Left colon (tissue), 2 donors: ENCODE data around the gene SPOCK1. TPM values are rescaled to one million over a fixed set of nuclear protein-coding genes. Genes with fewer than 3 reads are reported as not detected.

Experiments
- ATAC-seq: fragments of 200-7000 bp; cut with Tn5 transposase; one replicate; pipeline ENCODE4 v1.9.1; 2020; ENCODE audit warnings: mild to moderate bottlenecking, moderate library complexity
- DNase-seq, 2 donors: peaks; one replicate each; pipeline ENCODE4 v3.0.0-alpha.2; 2020
- intact Hi-C, 2 donors: fragments of 100-400 bp; cut with DNase I in 1 of 2; cut with micrococcal nuclease in 1 of 2; formaldehyde crosslinking; loops; one replicate each; pipeline versions ENCODE4 v1.11.2 to v1.14.0; 2022; cut with DNase I, micrococcal nuclease
- total RNA-seq, 2 donors: library from RNA; stranded (reverse); fragmentation: NEBNext Ultra II Directional; extraction: Animal tissue kit (Norgen Biotek cat#: 25700); gene quantifications; one replicate each; pipeline ENCODE4 v1.2.1, GENCODE V29; 2021
- donor health status: DM: no; HTN: no; CAD: no.
- donor health status: DM: yes; HTN: yes; CAD: no.

Gene SPOCK1
- total RNA-seq, 2 donors from 2014 or later: 2.3 to 11.1 TPM

DNA sequence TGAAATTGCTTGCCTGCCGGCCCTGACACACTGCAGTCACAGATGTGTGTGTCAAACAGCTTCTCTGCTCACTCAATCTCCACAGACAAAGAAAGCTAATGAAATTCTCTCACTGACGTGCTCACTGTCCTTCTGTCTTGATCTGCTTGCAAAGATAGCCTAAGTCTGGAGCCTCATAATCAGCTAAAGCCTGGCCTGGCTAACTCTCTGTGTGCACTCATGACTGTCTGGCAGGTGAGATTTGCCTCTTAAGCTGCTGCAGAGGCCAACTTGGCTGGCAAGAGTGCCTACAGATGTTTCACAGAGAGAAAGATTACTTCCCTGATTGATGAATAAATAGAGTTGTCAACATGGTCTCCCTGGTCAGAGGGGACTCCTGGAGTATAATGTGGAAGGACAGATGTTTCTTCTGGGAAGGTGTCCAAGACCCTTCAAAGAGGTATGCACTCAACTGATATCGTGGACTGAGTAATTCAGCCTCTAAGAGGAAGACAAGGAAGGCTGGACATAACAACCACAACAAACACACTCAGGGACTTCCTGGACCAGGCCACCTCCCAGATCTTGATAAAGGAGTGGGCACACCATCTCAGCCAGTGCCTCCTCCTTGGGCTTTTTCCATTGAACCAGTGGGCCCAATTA is 362.0 kb downstream of the SPOCK1 start:
- intact Hi-C loops: no loop called here
- ATAC-seq (no peak), DNase-seq (no peak)

DNA sequence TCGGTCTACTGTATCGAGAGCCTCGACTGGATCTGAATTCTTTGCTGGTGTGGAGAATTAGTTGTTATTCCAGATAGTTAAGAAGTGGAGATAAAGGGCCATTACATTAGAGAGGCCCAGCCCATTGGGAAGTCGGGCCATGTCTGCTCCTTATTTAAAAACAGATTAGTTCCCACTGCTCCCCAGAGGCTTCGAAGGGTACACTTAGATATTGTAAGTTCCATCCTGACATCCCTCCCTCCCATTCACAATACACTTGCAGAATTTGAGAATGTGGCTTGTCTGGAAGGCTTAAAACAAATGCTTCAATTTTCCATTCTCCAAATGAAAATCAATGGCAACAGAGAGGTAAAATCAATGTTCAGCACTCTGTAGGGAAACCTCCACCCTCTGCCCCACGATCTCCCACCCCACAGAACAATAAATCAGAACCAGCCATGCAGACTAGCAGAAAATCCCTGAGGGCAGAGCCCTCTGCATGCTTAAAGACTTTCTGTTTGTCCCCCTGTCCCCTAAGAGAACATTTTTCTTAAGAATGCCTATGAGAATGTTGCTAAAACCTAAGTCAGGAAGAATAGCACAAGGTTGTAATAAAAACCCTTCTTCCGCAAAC is 364.1 kb downstream of the SPOCK1 start:
- DNase-seq (no peak), ATAC-seq (no peak)
- intact Hi-C loops: no loop called here

DNA sequence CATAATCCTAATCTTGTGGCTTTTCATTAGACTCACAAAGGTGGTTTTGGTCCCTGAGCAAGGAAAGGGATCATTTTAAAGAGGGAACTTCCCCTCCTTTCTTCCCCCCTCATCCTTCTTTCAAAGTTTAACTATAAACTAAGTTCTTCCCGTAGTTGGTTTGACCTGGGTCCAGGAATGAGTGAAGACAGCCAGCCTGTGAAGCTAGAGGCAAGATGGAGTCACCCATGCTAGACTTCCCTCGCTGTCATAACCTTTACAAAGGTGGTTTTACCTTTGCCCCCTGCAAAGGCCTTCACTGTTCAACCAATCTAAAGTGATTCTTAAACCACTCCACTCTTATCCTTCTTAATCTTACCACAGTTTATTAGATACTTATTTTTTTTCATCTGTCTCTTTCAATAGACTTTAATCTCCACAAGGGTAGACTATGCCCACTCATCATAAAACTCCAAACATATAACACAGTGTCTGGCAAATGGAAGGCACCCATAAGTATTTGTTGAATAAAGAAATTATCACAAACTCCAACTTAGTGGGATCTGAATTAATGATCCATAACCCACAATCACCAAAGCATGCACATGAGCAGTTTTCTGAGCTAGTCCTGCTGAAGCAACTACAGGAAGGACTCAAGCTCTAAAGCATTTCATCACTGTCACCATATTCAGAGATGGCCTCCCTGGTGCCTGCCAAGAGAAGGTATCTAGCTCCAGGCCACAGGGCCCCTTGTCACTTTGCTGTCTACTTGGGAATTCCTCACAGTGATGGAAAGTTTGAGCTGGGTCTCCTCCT is 369.0 kb downstream of the SPOCK1 start:
- intact Hi-C loops: no loop called here
- ATAC-seq (no peak), DNase-seq (no peak)

DNA sequence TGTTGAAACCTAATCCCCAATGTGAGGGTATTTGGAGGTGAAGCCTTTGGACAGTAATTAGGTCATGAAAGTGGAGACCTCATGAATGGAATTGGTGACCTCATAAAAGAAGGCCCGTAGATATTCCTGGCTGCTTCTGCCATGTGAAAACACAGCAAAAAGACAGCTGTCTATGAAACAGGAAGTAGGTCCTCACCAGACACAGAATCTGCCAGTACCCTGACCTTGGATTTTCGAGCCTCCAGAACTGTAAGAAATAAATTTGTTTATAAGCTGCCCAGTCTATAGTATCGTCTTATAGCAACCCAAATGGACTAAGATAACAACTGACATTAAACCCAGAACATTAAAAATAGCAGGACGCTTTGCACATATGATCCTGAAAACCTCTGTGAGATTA is 371.1 kb downstream of the SPOCK1 start:
- ATAC-seq (no peak), DNase-seq (no peak)
- intact Hi-C loops: no loop called here

DNA sequence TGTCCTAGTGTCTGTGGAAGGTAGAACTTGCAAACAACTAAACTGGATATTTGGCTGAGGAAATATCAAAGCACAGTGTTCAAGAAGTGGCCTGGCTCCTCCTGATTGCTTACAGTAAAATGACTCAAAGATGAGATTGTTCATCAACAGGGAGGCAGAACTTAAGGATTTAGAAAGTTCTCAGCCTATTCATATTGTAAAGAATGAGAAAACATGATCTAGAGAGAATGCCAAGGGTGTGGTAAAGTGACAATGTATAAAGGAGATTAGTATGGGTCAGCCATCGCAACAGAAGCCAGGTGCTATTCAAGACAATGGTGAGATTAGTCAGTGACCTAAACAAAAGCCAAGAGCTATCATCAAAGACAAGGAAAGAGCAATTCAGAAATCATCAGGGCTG is 372.3 kb downstream of the SPOCK1 start:
- DNase-seq: no peak
- intact Hi-C loops: no loop called here
- ATAC-seq: no peak

DNA sequence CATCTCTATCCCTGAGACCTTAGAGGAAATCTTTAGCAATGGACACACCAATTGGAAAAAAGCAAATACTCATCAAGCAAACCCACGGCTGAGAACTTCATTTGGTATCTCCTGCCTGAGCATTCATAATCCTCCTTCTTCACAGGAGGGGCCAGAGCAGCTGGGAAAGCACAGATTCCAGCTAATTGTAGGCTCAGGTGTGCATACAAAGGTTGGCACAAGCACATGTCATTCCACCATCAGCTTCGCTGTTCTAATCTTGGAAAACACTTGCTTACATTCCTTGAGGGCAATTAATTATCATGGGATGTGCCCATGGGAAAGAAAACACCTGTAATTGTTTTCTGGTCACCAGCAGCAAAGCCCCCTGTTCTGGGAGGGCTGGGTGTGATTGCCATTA is 376.6 kb downstream of the SPOCK1 start:
- intact Hi-C loops: no loop called here
- ATAC-seq (no peak), DNase-seq (no peak)

DNA sequence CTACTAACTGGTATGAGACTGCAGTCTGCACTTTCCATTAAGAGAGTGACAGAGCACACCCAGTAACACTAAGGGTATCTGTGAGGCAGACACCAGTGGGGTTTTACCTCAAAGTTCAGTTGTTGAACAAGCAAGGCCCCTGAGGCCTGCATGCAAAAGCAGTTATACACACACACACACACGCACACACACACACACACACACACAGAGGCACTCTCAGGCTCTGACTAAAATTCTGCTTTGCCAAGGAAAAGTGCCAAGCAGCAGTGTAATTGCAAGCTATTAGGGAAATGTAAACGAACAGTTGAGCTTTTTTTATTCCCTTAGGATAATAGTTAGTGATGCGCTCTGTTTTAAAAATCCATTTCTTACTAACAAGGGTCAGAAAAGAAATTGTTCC is 377.1 kb downstream of the SPOCK1 start:
- no peak for ATAC-seq
- no peak for DNase-seq
- intact Hi-C loops: no loop called here

DNA sequence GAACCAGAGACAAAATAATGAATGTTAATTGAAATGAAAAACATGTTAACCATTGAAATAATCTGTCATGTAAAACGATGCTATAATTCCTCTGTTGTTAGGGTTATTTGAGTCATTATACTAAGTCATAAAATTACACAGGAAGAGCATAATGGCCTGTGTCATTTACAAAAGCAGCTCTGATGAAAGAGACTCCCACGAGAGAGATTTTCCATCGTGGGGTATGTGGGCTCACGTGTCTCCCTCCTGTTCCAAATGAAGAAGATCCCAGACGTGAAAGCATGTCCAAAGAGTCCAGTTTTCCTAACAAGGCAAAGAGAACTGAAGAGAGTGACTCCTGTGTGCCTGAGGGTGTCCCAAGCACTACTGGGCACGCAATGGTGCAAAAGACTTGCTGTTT is 379.8 kb downstream of the SPOCK1 start:
- no peak for ATAC-seq
- intact Hi-C loops: no loop called here
- no peak for DNase-seq

DNA sequence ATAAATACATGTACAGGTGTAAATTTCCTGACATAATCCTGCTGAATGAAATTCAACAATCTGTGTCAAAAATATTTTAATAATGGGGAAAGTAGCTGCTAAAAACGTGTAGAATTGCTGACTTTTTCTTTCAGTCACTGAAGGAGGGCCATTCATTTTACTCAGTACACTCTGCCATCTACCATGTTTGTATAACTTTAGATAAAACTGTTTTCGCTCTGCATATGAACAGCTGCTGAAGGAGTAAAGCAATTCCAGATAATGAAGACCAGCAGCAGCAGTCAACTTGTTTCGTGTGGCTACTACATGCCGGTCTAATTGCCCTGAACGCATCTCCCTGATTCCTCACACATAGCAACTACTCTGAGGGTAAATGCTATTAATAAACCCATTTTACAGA is 380.5 kb downstream of the SPOCK1 start:
- ATAC-seq (no peak), DNase-seq (no peak)
- intact Hi-C loops: no loop called here

DNA sequence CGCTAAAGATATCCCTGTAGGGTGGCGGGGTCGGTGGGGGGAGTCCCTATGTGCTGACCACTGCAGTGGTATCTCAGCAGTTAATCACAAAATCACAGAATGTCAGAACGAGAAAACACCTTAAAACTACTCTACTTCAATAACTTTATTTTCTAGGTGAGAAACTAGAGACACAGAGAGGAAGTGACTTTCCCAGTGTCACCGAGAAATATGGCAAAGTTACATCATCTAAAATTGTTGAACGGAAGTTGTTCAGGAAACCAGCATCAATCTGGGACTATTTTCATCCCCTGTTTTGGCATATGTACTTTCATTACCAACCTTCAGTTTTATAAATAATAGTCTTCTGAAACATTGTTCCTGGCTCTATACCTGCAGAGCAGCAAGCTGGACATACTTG is 384.0 kb downstream of the SPOCK1 start:
- no peak for ATAC-seq
- intact Hi-C loops: no loop called here
- DNase-seq: no peak

DNA sequence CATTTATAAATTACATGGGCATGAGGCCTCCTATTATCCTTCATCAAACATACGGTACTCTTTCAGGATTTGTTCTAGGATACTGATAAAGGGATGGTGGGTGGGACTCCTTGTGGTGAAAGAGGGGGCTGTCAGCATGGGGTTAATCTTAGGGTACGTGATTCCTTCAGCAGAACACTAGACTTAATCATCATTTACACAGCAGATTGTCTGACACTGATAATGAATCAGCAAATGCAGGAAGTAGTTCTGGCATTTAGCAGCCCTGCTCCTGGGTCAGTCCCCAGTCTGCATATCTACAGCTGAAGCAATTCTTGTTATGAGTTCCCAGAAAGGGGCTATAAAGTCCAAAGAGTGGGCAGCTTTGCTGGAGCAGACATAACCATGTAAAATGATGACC is 384.6 kb downstream of the SPOCK1 start:
- ATAC-seq (no peak), DNase-seq (no peak)
- intact Hi-C loops: no loop called here

DNA sequence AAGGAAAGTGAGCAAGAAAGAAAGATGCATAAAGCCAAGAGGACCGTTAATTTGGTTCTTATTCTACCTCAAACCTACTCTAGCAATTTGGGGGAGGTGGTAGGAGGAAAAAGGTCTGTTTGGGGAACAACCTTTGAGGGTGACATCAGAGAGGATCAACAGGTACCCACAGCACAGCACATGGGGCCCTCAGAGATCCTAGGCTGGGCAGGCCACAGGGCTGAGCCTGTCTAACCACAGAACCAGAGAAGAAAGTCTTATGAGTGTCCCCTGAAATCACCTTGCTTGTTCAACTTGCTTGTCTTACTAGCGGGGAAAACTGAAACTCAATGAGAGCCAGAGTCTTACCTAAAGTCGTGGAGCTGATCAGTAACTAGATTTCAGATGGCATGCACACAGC is 385.2 kb downstream of the SPOCK1 start:
- intact Hi-C loops: no loop called here
- ATAC-seq: no peak
- DNase-seq: no peak

DNA sequence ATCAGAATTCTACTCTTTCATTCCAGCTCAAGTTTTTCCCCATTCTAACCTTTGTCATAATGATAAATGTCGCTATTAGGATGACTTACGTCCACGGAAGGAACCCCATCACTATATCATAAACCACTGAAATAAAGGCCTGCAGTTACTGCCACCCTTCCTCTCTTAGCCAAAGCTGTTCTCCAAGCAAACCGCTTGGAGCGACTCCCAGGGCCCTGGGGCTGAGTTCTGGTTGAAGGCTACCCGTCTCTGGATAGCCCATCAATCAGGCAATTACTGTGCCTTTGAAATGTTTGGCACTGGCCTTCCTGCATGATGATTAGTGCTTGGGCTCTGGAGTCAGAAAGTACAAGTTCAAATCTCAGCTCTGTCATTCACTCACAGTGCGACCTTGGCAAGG is 386.0 kb downstream of the SPOCK1 start:
- DNase-seq: no peak
- intact Hi-C loops: no loop called here
- no peak for ATAC-seq

DNA sequence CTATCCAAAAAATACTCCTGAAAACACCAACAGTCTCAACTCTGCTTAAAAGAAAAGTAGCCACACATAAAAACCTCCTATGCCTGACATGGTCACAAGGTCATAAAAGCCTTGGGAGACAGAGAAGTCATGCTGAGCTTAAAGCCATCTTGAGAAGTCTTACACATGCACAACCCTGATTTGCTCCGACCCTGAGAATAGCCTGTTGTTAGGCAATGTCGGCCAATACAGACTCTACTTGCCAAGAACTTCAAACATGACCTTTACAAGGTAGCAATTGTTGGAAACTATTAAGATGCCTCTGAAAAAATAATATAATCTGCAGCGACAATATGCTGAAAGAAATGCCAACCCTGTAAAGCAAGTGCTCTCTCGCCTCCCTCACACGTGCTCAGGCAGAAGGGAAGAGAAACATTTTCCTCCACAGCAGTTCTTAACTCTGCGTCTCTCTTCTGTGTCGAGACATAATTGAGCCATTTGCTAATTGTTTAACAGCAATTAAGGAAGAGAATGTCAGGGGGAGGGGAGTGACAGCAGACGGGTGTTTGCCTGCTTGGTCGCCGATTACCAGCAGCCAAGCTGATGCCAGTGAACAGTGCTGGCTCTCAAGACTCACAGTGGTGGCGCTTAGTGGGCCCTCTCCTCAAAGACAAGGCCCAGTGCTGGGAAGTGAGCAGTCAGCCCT is 393.6 kb downstream of the SPOCK1 start:
- ATAC-seq (no peak), DNase-seq (no peak)
- intact Hi-C loops: no loop called here

DNA sequence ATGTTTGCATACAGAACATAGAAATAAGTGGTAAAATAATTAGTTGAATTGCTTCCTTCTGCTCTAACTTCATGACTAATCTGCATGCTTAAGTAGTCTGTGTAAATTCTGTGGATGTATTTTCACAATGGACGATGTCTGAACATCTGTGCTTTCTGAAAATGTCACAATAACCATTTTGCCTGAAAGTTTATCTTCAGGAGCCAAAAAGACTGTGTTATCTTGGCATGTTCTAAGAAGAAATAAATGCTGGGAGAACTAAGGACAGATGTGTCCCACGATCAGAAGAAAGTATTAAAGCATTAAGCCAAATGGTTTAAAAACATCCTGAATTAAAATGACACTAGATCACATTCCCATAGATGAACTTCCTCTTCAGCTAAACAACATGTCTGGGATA is 397.6 kb downstream of the SPOCK1 start:
- DNase-seq (no peak), ATAC-seq (no peak)
- intact Hi-C loops: no loop called here

DNA sequence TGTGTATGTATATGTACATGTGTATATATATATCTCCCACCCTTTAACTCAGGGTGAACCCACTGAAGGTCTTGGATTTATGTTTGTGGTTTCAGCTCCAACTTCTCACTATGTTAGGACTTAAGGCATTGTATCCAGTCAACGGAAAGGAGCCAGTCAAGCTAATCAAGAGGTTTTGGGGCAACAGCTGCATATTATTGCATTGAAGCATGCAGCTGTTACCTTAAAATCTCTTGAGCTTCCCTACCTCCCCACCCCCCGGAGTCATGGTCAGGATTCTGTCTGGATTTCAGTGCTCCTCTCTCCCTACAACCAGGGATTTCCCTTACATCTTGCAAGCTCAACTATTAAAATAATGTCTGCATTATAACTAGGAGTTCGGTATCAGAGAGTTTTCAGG is 399.5 kb downstream of the SPOCK1 start:
- intact Hi-C loops: no loop called here
- ATAC-seq (no peak), DNase-seq (no peak)

DNA sequence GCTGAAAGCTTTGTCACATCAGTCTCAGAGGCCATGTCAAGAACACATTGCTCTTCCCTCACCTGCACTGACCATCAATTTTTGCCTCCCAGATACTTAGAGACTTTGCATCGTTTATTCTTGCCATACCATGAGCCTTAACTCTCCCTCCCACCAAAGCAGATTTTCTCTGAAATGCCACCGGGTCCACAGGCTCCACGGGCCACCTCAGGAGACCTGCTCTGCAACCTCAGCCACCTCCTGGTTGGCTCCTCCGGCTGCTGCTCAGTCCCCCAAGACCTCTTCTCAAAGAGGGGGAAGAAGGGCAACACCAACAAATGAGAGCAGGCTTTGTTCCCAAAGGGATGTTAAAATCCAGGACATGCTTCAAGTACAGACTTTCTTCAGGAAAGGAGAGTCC is 400.5 kb downstream of the SPOCK1 start:
- no peak for DNase-seq
- intact Hi-C loops: no loop called here

DNA sequence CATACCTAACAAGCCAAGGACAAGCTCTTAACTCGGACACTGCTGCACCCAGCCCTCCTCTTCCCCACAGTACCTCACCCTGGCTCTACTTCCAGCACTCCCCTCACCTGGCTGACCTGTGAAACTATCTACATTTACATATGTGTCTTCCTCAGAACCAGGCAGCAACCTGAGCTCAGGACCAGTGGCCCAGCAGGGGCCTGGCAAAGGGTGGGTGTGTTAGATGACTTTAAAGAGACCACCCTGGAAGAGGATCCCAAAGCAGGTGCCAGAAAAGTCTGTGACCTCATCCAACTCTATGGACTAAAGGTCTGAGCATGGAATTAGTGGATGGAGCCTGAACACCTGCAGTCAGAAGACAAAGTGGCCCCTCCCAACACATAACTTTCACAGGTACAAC is 400.9 kb downstream of the SPOCK1 start:
- ATAC-seq: no peak
- no peak for DNase-seq
- intact Hi-C loops: no loop called here

More for the DNA sequence above, 400.5 kb downstream of the SPOCK1 start:
- ATAC-seq: no peak

DNA sequence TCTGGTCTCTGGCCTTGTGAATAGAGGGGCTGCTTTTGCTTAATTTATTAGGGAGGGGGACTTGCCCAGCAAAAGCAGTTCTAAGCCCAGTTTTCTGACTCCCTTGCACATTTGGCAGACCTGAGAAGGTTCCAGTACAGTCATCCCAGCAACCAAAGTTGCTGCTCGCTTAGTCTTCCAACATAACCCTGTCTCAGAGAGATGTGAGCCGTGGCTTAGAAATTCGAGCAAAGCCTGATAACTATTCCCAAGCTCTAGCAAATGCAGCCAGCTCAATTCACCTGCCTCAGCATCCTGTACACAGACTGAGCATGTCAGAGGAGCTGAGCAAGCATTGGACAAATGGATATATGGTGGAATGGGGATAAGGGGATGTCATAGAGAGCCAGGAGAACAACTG is 401.9 kb downstream of the SPOCK1 start:
- no peak for DNase-seq

More for the DNA sequence above, 401.9 kb downstream of the SPOCK1 start:
- intact Hi-C loops: no loop called here
- no peak for ATAC-seq
